Measurements from ENCODE around the gene NKAIN2.
"Not testable (repeated sequence)": the region's sequence is repeated elsewhere in the genome, so short reads cannot be mapped to it uniquely, and the experiment has no call there.

Gene NKAIN2

DNA sequence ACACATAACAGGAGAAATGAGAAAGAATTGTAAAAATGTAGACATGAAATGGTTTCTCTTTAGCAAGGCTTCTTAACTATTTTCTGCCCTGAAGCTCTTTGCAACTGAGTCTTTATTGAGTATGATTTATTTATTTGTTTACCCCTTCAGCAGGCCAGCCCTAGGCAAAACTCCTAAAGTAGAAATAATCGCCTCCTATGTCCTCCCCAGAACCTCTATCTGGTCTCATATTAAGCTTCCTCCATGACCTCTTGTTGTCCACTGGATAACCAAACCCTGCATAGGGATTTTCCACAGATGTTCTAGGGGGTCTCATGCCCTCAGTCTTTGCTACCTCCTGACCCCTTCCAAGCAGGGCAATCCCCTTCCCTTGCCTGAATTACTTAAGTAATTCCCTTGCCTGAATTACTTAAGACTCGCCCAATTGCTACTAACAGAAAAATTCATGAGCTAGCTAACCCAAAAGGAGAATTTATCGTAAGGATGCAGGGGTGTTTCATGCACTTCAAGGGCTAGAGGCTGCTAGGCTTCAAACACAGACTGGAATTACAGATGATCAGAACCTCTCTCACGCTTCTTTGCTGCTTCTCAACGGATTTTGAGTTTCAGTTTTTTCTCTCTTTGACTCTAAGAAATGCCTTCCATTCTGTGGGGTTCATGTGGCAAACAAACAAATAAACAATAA, 732.6 kb downstream of the NKAIN2 start:
- DNase-seq = no peak

DNA sequence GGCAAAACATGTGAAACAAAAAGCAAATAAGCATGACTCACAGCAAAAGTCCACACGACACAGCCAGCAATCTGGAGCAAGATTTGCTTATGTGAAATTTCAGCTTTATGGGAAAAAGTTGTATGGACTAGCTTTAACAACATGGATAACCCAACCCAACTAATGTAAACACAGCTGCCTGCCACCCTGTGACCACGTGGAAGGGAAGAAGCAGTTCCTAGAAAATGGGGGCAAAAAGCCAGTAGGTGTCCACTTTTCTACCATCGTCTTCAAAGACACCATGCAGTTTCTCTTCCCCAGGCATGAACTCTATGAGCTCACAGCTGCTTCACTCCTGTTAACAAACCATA, 733.2 kb downstream of the NKAIN2 start:
- DNase-seq = no peak

DNA sequence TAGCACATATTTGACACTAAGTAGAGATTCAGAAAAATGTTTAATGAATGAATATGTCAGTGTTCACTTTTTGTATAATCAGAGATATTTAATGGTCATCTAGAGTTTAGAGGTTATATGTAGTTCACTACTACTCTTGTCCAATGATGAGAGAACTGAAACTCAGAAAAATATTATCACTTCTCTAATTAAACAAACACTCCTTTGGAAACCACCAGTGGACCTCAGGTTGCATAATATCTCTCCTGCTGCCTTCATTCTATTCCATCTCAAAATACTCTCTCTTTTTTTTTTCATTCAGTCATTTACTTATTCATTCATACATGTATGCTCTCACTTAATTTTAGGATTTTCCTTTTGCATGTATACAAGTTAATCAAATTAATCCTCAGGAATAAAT, 735.4 kb downstream of the NKAIN2 start:
- DNase-seq = no peak

DNA sequence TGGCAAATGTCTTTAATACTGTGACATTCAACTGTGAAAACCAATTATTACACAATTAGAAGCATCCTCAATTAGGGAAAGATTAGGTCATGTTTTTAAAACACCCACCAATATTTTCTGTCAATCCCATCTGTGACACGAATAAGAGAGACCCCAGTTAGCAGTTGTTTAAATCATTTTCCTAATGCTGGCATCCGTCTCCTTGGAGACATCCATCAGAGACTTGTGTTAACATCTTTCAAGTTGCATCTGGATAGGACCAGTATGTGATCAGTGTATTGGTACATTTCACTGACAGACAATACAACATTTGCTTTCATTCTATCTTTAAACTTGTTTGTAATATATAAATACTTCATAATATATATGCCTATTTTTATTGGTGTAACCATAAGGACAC, 737.9 kb downstream of the NKAIN2 start:
- DNase-seq = no peak

DNA sequence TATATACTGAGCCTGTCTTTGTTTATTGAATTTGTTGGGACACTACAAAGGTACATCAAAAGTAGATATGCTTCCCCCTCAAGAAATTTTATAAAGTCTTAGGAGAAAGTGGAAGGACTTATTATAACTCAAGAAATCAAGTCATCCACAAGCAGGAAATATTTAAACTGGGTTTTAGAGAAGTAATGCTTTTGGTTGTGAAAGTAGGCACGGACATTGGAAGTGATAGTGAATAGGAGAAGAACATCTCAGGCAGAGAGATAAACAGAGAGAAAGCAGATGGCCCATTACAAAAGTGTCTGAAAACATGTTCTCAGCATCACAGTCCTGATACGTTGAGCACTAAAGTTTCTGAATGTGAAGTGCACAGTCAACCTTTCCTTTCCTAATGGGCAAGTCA, 742.9 kb downstream of the NKAIN2 start:
- no peak for DNase-seq

DNA sequence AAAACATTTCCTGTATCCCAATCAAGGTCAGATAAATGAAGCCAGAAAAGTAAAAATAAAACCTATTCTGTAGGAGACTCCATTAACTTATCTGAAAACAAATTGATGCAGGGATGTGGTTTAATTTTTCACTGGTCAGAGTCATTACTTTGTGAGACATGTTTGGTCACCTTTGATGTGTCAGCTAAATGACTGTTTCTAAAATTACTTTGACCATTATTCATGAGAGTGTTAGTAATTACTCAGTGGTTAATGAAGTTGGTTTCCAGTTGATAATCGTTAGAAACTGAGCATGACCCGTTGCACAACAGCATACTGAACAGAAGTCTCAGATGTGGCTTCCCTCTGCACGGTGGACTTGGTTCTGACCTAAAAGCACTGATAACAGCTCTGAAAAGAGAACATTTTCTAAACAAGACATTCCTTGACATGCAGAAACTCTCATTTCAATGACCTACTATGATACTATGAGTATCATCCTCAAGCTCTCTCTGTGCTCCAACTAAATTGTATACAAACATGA, 748.1 kb downstream of the NKAIN2 start:
- DNase-seq = no peak

DNA sequence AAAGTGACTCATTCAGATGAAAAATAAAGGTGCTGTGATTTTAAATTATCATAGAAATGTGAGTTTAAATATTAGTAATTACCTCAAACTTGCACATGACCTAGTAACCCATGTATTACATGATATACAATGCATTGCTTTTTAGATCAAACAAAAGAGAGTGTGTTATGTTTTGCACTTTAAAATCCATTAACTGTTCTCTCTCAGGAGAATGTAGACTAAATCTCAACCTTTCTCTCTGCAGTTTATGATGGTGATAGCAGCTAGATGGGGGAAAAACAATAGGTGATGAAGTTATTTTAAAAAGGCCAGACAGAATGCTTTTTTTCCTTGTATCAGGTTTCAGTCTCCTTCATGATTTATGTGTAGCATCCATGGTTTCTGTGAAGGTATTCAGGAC, 754.2 kb downstream of the NKAIN2 start:
- no peak for DNase-seq

DNA sequence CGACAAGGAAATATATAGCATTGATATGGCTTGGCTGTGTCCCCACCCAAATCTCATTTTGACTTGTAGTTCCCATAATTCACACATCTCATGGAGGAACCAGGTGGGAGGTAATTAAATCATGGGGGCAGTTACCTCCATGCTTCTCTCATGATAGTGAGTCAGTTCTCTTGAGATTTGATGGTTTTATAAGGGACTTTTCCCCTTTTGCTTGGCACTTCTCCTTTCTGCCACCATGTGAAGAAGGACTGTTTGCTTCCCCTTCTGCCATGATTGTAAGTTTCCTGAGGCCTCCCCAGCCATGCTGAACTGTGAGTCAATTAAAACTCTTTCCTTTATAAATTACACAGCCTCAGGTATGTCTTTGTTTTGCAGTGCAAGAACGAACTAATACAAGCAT, 756.4 kb downstream of the NKAIN2 start:
- DNase-seq = not testable (repeated sequence)

DNA sequence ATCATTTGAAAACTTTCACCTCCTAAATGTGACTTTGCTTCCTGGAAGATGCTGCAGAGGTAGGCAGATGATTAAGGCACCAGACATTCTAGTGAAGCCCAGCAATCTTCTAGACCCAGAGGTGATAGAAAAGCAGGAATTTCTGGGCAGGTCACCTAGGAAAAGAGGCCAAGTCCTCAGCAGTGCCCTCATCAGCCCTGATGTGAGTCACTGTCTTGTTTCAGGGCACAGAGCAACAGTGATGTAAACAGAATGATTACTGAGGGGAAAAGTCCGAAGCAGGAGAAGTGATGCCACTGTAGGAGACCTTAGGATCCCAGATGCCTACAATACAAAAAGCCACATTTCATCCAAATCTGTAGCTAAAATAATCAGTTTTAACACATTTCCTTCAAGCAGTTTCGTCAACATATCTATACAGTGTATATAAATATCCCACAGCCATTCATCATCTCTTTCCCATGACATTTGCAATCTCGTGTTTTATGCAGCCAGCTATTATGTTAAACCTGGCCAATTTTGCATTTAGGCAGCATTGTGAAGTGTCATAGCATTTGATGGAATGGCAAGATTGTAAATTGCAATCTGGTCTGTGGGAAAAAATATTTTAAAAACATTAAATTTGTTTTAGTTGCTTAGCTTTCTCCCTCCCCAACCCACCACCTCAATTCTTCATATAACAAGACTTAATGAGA, 757.4 kb downstream of the NKAIN2 start:
- DNase-seq = no peak

DNA sequence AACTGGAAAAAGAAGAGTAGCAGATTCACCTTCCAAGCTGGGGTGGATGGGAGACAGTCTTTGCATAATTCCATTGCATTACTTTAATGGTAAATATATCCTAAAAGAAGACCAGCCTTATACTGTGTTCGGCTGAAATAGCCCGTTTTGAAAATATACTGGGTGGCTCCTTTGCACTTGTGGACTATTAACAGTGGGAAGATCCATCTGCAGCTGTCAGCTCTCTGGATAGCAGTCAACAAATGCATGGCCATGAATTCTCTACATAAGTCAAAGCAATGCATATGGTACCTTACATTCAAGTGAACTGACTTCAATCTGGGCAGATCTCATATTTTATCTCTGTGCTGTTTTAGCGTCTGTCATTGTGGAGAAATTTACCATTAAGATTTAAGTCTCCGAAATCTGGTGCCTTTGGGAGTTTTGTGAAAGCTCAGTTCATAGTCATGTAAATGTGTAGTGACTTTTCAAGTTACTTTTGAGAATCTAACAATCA, 758.0 kb downstream of the NKAIN2 start:
- no peak for DNase-seq

DNA sequence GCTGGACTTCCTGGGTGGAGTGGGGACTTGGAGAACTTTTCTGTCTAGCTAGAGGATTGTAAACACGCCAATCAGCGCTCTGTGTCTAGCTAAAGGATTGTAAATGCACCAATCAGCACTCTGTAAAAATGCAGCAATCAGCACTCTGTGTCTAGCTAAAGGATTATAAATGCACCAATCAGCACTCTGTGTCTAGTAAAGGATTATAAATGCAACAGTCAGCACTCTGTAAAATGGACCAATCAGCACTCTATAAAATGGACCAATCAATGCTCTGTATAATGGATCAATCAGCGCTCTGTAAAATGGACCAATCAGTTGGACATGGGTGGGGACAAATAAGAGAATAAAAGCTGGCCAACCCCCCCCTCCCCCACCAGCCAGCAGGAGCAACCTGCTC, 760.5 kb downstream of the NKAIN2 start:
- not testable (repeated sequence) for DNase-seq

DNA sequence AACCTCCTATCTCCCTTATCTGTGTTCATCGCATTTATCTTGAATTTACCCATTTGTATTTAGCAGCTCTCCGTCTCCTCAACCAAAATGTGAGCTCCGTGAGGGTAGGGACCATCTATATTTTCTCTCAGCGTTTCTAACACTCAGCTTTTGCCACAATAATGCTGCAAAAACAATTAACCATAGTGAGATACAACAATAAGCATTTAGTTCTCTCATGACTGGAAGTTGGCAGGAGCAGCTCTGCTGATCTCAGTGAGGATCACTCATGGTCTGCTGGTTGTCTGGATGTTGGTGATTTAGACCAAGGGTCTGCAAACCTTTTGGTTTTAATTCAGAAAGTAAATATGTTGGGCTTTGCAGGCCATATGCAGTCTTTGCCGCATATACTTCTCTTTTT, 763.7 kb downstream of the NKAIN2 start:
- DNase-seq = no peak

DNA sequence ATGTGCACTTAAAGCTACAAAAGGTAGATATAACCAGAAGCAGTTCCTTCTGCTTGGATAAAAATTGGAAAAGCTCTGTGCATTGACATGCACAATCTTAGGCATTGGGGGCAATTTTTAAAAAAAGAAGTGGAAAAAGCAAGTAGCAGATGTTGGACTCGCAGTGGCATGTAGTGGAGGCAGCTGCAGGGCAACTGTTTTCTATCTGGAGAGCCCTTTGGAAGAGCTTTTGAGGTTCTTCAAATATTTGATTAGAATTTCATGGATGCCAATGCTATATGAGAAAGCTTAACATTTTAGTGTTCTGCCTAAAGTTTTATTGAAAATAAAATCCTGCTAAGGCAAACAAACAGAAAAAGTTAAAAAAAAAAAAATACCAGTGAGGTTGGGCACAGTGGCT, 770.3 kb downstream of the NKAIN2 start:
- no peak for DNase-seq

DNA sequence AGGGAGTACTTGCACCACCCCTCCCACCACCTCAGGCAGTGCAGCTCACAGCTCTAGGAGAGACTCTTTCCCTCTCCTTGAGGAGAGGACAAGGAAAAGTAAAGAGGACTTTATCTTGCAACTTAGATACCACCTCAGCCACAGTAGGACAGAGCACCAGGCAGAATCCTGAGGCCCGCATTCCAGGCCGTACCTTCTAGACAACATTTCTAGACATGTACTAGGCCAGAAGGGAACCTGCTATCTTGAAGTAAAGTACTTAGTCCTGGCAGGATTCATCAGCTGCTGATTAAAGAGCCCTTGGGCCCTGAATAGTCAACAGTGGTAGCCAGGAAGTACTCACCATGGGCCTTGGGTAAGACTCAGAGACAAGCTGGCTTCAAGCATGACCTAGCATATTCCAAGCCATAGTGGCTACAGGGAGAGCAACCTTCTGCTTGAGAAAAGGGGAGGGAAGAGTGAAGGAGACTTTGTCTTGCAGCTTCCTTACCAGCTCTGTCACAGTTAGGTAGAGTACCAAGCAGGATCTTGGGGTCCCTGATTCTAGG, 774.1 kb downstream of the NKAIN2 start:
- DNase-seq = no peak

DNA sequence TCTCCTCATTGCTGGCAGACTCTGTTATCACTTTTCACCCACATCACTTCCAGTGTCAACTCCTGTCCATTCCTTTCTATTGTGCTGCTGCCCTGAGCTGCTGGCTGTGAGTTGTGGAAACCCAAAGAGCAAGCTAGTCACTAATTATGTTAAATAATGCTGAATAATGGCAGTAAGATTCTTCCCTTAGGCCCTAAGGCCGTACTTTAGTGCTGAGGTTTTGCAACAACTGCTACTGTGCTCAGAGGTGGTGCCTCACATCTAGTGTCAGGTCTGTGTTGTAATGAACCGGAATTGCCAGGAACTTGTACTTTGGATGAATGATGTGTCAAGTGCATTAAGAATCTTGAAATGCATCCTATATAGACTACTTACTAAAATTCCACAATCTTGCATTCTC, 786.3 kb downstream of the NKAIN2 start:
- no peak for DNase-seq

DNA sequence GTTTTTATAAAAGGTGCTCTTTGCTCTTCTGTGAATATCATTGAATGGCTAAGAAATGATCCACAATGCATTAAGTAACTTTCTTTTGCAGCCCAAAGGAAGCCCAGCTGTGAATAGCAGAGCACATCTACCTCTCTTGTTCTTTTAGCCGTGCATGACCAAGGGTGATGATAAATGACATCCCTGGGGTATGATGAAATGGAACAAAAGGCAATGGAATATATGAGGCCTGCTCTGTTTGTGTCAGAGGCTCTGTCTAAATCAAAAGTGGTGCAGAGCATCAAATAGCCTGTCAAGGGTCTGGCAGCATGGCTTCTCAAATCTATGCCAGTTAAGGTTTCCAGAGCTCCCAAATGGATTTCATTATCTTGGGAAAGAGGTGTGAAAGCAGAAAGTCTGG, 796.0 kb downstream of the NKAIN2 start:
- DNase-seq = no peak

DNA sequence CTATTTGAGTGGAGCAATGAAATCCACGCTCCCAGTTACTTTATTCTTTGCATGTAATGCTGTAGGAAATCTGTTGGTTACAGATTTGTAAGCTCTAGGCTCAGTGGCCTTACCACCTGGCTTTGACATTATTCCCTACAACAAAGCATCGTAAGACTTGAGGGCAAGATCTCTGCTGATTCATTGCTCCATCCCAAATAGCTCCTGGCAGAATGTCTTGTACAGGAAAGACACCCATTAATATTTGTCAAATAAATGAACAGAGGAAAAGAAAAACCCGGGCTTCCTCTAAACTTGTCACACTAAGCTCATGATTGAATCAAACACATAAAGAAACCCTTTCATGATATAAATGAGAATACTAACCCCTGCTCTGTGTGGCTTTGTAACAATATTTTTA, 801.1 kb downstream of the NKAIN2 start:
- no peak for DNase-seq

DNA sequence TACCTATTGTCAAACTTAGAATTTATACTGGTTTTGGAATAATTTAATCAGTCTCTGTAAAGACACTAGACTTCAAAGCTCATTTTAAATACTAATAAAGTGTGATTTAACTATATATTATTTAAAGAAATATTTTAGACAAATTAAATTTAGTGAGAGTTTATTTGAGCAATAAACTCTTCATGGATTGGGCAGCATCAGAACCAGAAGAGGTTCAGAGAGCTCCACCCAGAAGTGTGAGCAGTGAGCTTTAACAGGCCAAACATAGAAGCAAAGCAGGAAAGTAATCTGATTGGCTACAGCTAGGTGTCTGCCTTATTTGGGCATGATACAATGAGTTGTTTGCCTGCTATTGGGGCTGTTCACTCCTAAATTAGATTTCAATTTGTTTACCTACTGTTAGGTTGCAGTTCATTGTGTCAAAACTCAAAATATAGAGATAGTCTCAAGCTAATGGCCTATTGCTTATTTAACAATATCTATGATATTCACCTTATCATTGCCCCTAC, 803.5 kb downstream of the NKAIN2 start:
- DNase-seq = no peak

DNA sequence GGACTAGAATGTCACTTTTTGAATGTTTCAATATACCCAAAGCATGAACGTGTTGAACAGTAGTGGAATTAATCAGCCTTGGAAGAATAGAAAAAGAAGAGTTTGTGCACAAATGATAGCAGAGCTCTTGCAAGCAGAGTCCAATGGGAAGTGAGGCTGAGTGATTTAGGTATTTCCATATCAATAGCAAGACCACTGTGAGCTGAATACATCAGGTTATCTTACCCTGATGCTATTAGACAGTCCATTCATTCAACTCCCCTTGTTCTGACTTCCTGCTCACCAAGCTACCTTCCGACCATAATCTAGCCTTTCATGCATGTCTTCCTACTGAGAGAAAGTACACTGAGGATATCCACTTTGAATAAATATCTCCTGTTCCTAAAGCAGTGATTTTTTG, 809.4 kb downstream of the NKAIN2 start:
- DNase-seq = no peak

DNA sequence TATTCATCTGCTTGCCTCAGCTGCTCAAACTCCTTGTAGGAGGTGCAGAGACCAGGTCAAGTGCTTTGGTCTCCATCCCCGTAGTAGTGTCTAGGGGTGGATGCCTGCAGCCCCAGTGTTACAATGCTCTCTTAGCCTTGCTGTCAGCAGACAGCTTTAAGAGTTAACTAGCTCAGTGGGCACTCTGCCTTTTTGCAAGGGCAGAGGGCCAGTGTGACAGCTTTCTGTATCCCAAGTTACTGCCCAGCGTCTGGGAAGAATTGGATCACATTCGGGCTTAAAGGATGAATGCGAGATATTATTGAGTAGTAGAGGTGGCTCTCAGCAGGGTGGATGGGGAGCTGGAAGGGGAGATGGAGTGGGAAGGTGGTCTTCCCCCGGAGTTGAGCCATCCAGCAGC, 818.7 kb downstream of the NKAIN2 start:
- no peak for DNase-seq

DNA sequence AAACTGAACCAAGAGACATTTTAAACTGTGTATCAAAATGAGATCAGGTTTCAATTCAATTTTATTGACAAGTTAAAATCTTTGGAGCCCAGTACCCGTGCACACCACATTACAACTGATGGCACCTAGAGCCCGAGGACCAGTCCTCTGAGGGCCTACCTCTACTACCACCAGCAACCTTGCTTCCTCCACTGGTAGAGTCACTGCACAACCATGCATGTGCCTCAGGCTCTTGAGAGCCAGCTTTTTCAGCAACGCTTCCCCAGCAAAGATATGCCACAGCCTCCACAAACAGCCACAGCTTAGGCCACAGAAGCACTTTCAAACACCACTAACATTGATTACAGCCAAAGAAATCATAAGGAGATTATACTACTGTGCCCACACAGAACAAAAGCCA, 830.0 kb downstream of the NKAIN2 start:
- no peak for DNase-seq

DNA sequence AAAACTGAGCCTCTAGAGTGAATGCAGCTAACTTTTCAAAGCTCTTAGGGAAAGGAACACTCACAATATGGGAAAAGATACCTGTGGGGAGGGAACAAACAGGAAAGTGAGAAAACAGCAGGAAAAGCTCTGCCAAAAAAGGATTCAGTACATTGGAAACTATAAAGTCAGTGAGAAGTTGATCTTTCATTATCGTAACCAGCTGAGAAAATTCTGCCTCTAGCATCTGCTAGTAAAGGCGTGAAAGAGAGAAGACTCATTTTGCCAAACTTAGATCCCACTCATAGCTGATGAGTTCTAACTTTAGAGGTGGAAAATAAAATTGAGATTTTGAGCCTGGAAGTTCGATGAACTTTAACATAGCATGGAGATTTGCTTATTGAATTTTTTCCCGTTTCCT, 836.8 kb downstream of the NKAIN2 start:
- DNase-seq = no peak

DNA sequence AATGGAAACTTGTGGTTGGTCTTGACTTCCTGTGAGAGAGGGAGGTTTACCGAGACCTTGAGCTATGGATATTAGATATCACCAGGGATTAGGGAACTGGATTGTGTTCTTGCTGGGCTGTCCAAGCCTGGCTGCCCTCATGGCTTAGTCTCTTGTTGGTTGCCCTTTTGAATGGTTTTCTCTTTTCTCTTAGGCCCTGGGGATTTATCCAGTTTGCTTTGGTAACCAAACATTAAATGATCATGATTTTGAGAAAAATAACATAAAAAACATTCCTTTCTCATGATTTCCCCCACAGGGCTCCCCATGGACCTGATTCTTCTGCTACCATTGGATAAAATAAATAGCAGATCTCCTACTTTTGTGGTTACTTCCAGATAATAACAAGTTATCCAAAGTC, 852.2 kb downstream of the NKAIN2 start:
- no peak for DNase-seq

DNA sequence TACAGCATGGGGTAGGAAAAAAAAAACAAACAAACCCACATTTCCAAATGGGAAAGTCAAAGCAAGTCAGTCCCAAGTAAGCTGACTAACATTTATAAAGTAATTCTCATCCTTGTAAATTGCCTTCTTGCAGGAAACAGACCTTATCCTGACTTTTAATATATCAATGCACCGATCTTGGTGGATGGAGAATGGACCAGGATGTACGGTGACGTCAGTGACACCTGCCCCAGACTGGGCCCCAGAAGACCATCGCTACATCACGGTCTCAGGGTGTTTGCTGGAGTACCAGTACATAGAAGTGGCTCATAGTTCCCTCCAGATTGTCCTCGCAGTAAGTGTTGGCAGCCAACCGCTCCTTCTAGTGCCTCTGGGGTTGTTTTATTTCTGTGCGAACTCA, 854.4 kb downstream of the NKAIN2 start:
- DNase-seq = no peak
